NCI-H82 treated with DMSO at 0.1 percent for 48 hours (cell line): ENCODE data around the gene ZNF136.

Experiments used
- DNase-seq: peaks from one replicate; lab custom pipeline; 2025; ENCODE audit not compliant: unreplicated experiment; lab: John Stamatoyannopoulos, UW

ZNF136 gene

GRCh38 chr19:12162882-12163806 lies at the start of gene ZNF136:
TSS of gene ZNF136 (plus strand) at chr19:12163096. CDS start at chr19:12163204, 108 bp downstream.
- peak; percentile 95 for DNase-seq

- no peak for DNase-seq
These were observed 49.8 kb upstream of the ZNF136 start for GRCh38 chr19:12113121-12113520.

- no peak for DNase-seq
These were observed 45.5 kb upstream of the ZNF136 start for GRCh38 chr19:12117201-12117970.

- no peak for DNase-seq
These were observed 36.2 kb upstream of the ZNF136 start for GRCh38 chr19:12126707-12127106.

- no peak for DNase-seq
These were observed 29.8 kb upstream of the ZNF136 start for GRCh38 chr19:12133069-12133468.

GRCh38 chr19:12137221-12137940 lies 25.5 kb upstream of the ZNF136 start:
- DNase-seq: no peak

- DNase-seq: no peak
These were observed 23.6 kb upstream of the ZNF136 start for GRCh38 chr19:12139269-12139668.

- peak; percentile 93 for DNase-seq
These were observed 22.9 kb upstream of the ZNF136 start, which contains the start of gene ZNF20 for GRCh38 chr19:12139885-12140544. TSS of gene ZNF20 (minus strand) at chr19:12140350. CDS start at chr19:12140182, 168 bp downstream.

GRCh38 chr19:12140545-12141404 lies 22.1 kb upstream of the ZNF136 start:
- peak; percentile 70 for DNase-seq

GRCh38 chr19:12141405-12141736 lies 21.5 kb upstream of the ZNF136 start:
- no peak for DNase-seq

GRCh38 chr19:12145348-12145747 lies 17.5 kb upstream of the ZNF136 start:
- DNase-seq: no peak

- DNase-seq: no peak
These were observed 7.5 kb upstream of the ZNF136 start for GRCh38 chr19:12155324-12155860.

GRCh38 chr19:12156223-12157058 lies 6.5 kb upstream of the ZNF136 start, which contains the start of gene ZNF625:
TSS of gene ZNF625 (minus strand) at chr19:12156734. CDS start at chr19:12156558, 176 bp downstream.
- peak; percentile 88 for DNase-seq

- no peak for DNase-seq
These were observed 3.0 kb upstream of the ZNF136 start for GRCh38 chr19:12159773-12160414.

- no peak for DNase-seq
These were observed 399 bp upstream of the ZNF136 start for GRCh38 chr19:12162513-12162881.

GRCh38 chr19:12163826-12164225 lies 930 bp downstream of the ZNF136 start:
- no peak for DNase-seq

GRCh38 chr19:12166626-12167025 lies 3.7 kb downstream of the ZNF136 start:
- no peak for DNase-seq

- no peak for DNase-seq
These were observed 17.5 kb downstream of the ZNF136 start for GRCh38 chr19:12180377-12180776.
